Measurements from ENCODE around the gene NMS. TPM values are rescaled to one million over a fixed set of nuclear protein-coding genes. Genes with fewer than 3 reads are reported as not detected.
A peak's percentile ranks its signal among the peaks of the same experiment; 100 is the strongest.

NMS gene, protein sequence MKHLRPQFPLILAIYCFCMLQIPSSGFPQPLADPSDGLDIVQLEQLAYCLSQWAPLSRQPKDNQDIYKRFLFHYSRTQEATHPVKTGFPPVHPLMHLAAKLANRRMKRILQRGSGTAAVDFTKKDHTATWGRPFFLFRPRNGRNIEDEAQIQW
- polyA plus RNA-seq, result not detected
- long read RNA-seq, donor 1, result 0 reads
- long read RNA-seq, donor 2, result 0 reads
- long read RNA-seq, donor 3, result 0 reads
- long read RNA-seq, donor 4, result 0 reads
- long read RNA-seq, donor 5, result 0 reads
- long read RNA-seq, donor 6, result 0 reads
- long read RNA-seq, donor 7, result 0 reads
- long read RNA-seq, donor 8, result 0 reads
- long read RNA-seq, donor 9, result 0 reads
- long read RNA-seq, donor 10, result 0 reads
- long read RNA-seq, donor 11, result 0 reads

- no peaks in the 10 kb centered on the region for H3K4me1 ChIP-seq (ENCODE audit: control insufficient read depth, insufficient read depth, low read length)
- no peak for DNase-seq
- peaks cover 4% of the 10 kb centered on the region for H3K27me3 ChIP-seq (ENCODE audit: control insufficient read depth, insufficient read depth, low read length)
- no peaks in the 10 kb centered on the region for H3K9me3 ChIP-seq (ENCODE audit: control insufficient read depth, low read depth, low read length)
- no peaks in the 10 kb centered on the region for H3K36me3 ChIP-seq (ENCODE audit: control insufficient read depth, insufficient read depth, low read length)
- WGBS (ENCODE audit: insufficient coverage, low lambda C conversion rate), result no CpG with 5 or more reads among the region's 7 CpGs
- H3K27ac ChIP-seq (ENCODE audit: low read length), result no peak within 1 kb of the TSS
- H3K4me3 ChIP-seq (ENCODE audit: low read length), result no peak within 1 kb of the TSS
These were observed at the start of gene NMS for GRCh38 chr2:100470182-100470581. Gene NMS (plus strand): TSS chr2:100470482. CDS start chr2:100470489, 7 bp downstream.

DNA sequence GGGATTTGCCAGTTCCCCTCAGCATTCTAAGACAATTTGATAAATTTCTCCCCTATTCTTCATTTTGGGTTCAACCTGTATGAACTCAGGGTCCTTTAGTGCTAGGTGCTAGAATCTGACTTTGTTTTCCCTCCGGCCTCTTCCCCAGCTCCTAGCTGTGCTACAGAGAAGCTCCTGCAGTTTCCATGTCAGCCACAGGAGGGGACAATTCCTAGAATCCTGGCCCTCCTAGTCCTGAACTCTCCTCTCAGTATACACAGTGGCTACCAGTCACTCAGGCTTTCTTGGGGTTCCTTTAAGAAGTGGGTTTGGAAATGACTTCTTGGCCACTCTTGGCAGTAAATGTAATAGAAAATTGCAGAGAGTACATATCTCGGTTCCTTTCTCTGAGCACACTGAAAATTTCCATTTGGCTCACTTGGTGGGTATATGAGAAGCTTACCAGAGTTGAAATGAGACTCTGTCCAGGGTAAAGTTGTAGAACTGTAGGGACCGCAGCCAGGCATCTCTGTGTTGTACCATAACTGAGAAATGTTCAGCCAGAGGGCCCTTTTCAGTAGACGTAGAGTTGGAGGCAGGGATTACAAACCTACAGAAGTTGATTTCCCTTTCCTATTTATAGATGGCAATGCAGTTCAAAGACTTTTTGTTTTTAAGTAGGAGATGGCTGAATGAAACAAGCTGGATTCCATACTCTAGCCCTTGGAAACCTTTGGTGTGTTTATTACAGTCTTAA is 47.8 kb upstream of the NMS start:
- Histone ChIP-seq H3K27me3 (ENCODE audit: control insufficient read depth, insufficient read depth, low read length) (peaks cover 3% of the 10 kb centered on the region), H3K4me3 (ENCODE audit: low read length) (no peak overlapping the region), H3K36me3 (ENCODE audit: control insufficient read depth, insufficient read depth, low read length) (no peaks in the 10 kb centered on the region), H3K9me3 (ENCODE audit: control insufficient read depth, low read depth, low read length) (no peaks in the 10 kb centered on the region), H3K27ac (ENCODE audit: low read length) (no peak overlapping the region), H3K4me1 (ENCODE audit: control insufficient read depth, insufficient read depth, low read length) (no peaks in the 10 kb centered on the region)
- peak in 1 of 2 donors; percentile 12 for DNase-seq
- WGBS (ENCODE audit: insufficient coverage, low lambda C conversion rate), result no CpG with 5 or more reads among the region's 4 CpGs

- no peak overlapping the region for H3K27ac ChIP-seq (ENCODE audit: low read length)
- DNase-seq, result no peak
- no CpG with 5 or more reads among the region's 1 CpG for WGBS (ENCODE audit: insufficient coverage, low lambda C conversion rate)
These were observed 46.7 kb upstream of the NMS start for GRCh38 chr2:100423631-100424030.

GRCh38 chr2:100424277-100424875 is 45.9 kb upstream of the NMS start:
- no peak for DNase-seq
- Histone ChIP-seq H3K4me3 (ENCODE audit: low read length) (no peak overlapping the region), H3K9me3 (ENCODE audit: control insufficient read depth, low read depth, low read length) (no peaks in the 10 kb centered on the region), H3K27me3 (ENCODE audit: control insufficient read depth, insufficient read depth, low read length) (peaks cover 3% of the 10 kb centered on the region), H3K4me1 (ENCODE audit: control insufficient read depth, insufficient read depth, low read length) (no peaks in the 10 kb centered on the region), H3K27ac (ENCODE audit: low read length) (no peak overlapping the region), H3K36me3 (ENCODE audit: control insufficient read depth, insufficient read depth, low read length) (no peaks in the 10 kb centered on the region)
- 100% methylated on average over 1 of the region's 4 CpGs for WGBS (ENCODE audit: insufficient coverage, low lambda C conversion rate)

More at GRCh38 chr2:100423631-100424030, 46.7 kb upstream of the NMS start:
- Histone ChIP-seq H3K27me3 (ENCODE audit: control insufficient read depth, insufficient read depth, low read length) (peaks cover 3% of the 10 kb centered on the region), H3K4me1 (ENCODE audit: control insufficient read depth, insufficient read depth, low read length) (no peaks in the 10 kb centered on the region), H3K36me3 (ENCODE audit: control insufficient read depth, insufficient read depth, low read length) (no peaks in the 10 kb centered on the region), H3K4me3 (ENCODE audit: low read length) (no peak overlapping the region), H3K9me3 (ENCODE audit: control insufficient read depth, low read depth, low read length) (no peaks in the 10 kb centered on the region)

GRCh38 chr2:100425107-100425506 is 45.2 kb upstream of the NMS start:
- no peaks in the 10 kb centered on the region for H3K36me3 ChIP-seq (ENCODE audit: control insufficient read depth, insufficient read depth, low read length)
- H3K9me3 ChIP-seq (ENCODE audit: control insufficient read depth, low read depth, low read length), result no peaks in the 10 kb centered on the region
- H3K4me1 ChIP-seq (ENCODE audit: control insufficient read depth, insufficient read depth, low read length), result no peaks in the 10 kb centered on the region
- H3K27me3 ChIP-seq (ENCODE audit: control insufficient read depth, insufficient read depth, low read length), result peaks cover 3% of the 10 kb centered on the region
- no peak for DNase-seq
- WGBS (ENCODE audit: insufficient coverage, low lambda C conversion rate), result no CpG with 5 or more reads among the region's 4 CpGs
- no peak overlapping the region for H3K27ac ChIP-seq (ENCODE audit: low read length)
- no peak overlapping the region for H3K4me3 ChIP-seq (ENCODE audit: low read length)

GRCh38 chr2:100425573-100426383 is 44.5 kb upstream of the NMS start:
- Histone ChIP-seq H3K27ac (ENCODE audit: low read length) (no peak overlapping the region), H3K9me3 (ENCODE audit: control insufficient read depth, low read depth, low read length) (no peaks in the 10 kb centered on the region), H3K4me3 (ENCODE audit: low read length) (no peak overlapping the region), H3K36me3 (ENCODE audit: control insufficient read depth, insufficient read depth, low read length) (no peaks in the 10 kb centered on the region), H3K4me1 (ENCODE audit: control insufficient read depth, insufficient read depth, low read length) (no peaks in the 10 kb centered on the region), H3K27me3 (ENCODE audit: control insufficient read depth, insufficient read depth, low read length) (peaks cover 3% of the 10 kb centered on the region)
- DNase-seq, result no peak
- 90% methylated on average over 2 of the region's 15 CpGs for WGBS (ENCODE audit: insufficient coverage, low lambda C conversion rate)

GRCh38 chr2:100426384-100426720 is 43.9 kb upstream of the NMS start:
- Histone ChIP-seq H3K27ac (ENCODE audit: low read length) (no peak overlapping the region), H3K4me3 (ENCODE audit: low read length) (no peak overlapping the region), H3K36me3 (ENCODE audit: control insufficient read depth, insufficient read depth, low read length) (no peaks in the 10 kb centered on the region), H3K4me1 (ENCODE audit: control insufficient read depth, insufficient read depth, low read length) (no peaks in the 10 kb centered on the region), H3K27me3 (ENCODE audit: control insufficient read depth, insufficient read depth, low read length) (peaks cover 3% of the 10 kb centered on the region), H3K9me3 (ENCODE audit: control insufficient read depth, low read depth, low read length) (no peaks in the 10 kb centered on the region)
- WGBS (ENCODE audit: insufficient coverage, low lambda C conversion rate), result no CpG with 5 or more reads among the region's 18 CpGs
- no peak for DNase-seq

DNA sequence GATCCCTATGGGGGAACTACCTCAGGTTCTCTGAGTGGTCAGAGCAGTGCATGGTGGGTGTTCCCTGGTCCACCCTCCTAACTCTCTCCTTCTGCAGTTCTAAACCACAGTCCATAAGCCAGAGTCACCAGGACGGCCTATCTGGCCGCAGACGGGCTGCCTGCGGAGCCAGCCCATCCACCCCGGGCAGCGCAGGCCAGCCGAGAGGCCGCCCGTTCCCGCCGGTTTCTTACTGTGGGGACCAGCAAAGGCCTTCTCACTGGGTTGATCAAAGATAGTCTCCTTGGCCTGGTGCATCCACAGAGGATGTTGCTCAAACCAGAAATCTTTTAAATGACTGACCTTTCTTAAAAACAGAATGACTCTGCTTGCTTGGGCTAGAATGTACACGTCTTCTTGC is 43.2 kb upstream of the NMS start:
- Histone ChIP-seq H3K9me3 (ENCODE audit: control insufficient read depth, low read depth, low read length) (no peaks in the 10 kb centered on the region), H3K27ac (ENCODE audit: low read length) (no peak overlapping the region), H3K36me3 (ENCODE audit: control insufficient read depth, insufficient read depth, low read length) (no peaks in the 10 kb centered on the region), H3K4me1 (ENCODE audit: control insufficient read depth, insufficient read depth, low read length) (no peaks in the 10 kb centered on the region), H3K27me3 (ENCODE audit: control insufficient read depth, insufficient read depth, low read length) (peaks cover 3% of the 10 kb centered on the region), H3K4me3 (ENCODE audit: low read length) (no peak overlapping the region)
- no peak for DNase-seq
- WGBS (ENCODE audit: insufficient coverage, low lambda C conversion rate), result no CpG with 5 or more reads among the region's 12 CpGs

- H3K36me3 ChIP-seq (ENCODE audit: control insufficient read depth, insufficient read depth, low read length), result no peaks in the 10 kb centered on the region
- peaks cover 3% of the 10 kb centered on the region for H3K27me3 ChIP-seq (ENCODE audit: control insufficient read depth, insufficient read depth, low read length)
- no peak overlapping the region for H3K27ac ChIP-seq (ENCODE audit: low read length)
- 65% methylated on average over 2 of the region's 11 CpGs for WGBS (ENCODE audit: insufficient coverage, low lambda C conversion rate)
- DNase-seq, result peak in 1 of 2 donors; percentile 22
- no peaks in the 10 kb centered on the region for H3K9me3 ChIP-seq (ENCODE audit: control insufficient read depth, low read depth, low read length)
- no peak overlapping the region for H3K4me3 ChIP-seq (ENCODE audit: low read length)
- H3K4me1 ChIP-seq (ENCODE audit: control insufficient read depth, insufficient read depth, low read length), result no peaks in the 10 kb centered on the region
These were observed 42.5 kb upstream of the NMS start for GRCh38 chr2:100427627-100428258.
